ENCODE measurements around the gene NELFB. TPM values are rescaled to one million over a fixed set of nuclear protein-coding genes. Genes with fewer than 3 reads are reported as not detected.

Gene NELFB
- total and polyA plus RNA-seq, 9 of the 15 experiments (the other 6 are each of a cell fraction or from before 2014, with no cell fraction given): 0.24 to 84.0 (median 29.7) TPM

DNA sequence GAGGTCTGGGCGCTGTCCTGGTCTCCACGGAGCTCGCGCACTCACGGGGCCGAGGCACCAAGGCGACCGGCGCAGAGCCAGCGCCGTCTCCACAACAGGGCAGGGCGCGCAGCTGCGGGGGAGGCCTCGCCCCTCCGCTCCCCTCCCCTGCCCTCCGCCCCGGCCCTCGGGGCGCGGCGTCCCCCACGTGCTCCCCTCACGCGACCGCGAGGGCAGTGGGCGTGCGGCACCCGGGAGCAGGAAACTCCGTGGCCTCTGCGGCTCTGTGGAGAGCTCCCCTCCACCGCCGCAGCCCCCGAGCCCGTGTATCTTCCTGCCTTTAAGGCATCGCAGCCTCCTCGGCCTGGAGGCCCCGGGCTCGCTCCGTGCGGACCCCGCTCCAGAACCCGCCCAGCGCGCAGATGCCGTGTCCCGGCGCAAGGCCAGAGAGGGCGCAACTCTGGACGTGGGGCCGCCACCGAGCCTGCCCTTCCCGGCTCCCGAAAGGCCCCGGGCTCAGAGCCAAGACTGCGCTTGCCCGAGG is 14.7 kb upstream of the NELFB start (continued):
- TF ChIP-seq, protein P1, sequence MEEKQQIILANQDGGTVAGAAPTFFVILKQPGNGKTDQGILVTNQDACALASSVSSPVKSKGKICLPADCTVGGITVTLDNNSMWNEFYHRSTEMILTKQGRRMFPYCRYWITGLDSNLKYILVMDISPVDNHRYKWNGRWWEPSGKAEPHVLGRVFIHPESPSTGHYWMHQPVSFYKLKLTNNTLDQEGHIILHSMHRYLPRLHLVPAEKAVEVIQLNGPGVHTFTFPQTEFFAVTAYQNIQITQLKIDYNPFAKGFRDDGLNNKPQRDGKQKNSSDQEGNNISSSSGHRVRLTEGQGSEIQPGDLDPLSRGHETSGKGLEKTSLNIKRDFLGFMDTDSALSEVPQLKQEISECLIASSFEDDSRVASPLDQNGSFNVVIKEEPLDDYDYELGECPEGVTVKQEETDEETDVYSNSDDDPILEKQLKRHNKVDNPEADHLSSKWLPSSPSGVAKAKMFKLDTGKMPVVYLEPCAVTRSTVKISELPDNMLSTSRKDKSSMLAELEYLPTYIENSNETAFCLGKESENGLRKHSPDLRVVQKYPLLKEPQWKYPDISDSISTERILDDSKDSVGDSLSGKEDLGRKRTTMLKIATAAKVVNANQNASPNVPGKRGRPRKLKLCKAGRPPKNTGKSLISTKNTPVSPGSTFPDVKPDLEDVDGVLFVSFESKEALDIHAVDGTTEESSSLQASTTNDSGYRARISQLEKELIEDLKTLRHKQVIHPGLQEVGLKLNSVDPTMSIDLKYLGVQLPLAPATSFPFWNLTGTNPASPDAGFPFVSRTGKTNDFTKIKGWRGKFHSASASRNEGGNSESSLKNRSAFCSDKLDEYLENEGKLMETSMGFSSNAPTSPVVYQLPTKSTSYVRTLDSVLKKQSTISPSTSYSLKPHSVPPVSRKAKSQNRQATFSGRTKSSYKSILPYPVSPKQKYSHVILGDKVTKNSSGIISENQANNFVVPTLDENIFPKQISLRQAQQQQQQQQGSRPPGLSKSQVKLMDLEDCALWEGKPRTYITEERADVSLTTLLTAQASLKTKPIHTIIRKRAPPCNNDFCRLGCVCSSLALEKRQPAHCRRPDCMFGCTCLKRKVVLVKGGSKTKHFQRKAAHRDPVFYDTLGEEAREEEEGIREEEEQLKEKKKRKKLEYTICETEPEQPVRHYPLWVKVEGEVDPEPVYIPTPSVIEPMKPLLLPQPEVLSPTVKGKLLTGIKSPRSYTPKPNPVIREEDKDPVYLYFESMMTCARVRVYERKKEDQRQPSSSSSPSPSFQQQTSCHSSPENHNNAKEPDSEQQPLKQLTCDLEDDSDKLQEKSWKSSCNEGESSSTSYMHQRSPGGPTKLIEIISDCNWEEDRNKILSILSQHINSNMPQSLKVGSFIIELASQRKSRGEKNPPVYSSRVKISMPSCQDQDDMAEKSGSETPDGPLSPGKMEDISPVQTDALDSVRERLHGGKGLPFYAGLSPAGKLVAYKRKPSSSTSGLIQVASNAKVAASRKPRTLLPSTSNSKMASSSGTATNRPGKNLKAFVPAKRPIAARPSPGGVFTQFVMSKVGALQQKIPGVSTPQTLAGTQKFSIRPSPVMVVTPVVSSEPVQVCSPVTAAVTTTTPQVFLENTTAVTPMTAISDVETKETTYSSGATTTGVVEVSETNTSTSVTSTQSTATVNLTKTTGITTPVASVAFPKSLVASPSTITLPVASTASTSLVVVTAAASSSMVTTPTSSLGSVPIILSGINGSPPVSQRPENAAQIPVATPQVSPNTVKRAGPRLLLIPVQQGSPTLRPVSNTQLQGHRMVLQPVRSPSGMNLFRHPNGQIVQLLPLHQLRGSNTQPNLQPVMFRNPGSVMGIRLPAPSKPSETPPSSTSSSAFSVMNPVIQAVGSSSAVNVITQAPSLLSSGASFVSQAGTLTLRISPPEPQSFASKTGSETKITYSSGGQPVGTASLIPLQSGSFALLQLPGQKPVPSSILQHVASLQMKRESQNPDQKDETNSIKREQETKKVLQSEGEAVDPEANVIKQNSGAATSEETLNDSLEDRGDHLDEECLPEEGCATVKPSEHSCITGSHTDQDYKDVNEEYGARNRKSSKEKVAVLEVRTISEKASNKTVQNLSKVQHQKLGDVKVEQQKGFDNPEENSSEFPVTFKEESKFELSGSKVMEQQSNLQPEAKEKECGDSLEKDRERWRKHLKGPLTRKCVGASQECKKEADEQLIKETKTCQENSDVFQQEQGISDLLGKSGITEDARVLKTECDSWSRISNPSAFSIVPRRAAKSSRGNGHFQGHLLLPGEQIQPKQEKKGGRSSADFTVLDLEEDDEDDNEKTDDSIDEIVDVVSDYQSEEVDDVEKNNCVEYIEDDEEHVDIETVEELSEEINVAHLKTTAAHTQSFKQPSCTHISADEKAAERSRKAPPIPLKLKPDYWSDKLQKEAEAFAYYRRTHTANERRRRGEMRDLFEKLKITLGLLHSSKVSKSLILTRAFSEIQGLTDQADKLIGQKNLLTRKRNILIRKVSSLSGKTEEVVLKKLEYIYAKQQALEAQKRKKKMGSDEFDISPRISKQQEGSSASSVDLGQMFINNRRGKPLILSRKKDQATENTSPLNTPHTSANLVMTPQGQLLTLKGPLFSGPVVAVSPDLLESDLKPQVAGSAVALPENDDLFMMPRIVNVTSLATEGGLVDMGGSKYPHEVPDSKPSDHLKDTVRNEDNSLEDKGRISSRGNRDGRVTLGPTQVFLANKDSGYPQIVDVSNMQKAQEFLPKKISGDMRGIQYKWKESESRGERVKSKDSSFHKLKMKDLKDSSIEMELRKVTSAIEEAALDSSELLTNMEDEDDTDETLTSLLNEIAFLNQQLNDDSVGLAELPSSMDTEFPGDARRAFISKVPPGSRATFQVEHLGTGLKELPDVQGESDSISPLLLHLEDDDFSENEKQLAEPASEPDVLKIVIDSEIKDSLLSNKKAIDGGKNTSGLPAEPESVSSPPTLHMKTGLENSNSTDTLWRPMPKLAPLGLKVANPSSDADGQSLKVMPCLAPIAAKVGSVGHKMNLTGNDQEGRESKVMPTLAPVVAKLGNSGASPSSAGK (IDR thresholded peaks at IDR 0.05): no peak
- TF ChIP-seq, protein P2, sequence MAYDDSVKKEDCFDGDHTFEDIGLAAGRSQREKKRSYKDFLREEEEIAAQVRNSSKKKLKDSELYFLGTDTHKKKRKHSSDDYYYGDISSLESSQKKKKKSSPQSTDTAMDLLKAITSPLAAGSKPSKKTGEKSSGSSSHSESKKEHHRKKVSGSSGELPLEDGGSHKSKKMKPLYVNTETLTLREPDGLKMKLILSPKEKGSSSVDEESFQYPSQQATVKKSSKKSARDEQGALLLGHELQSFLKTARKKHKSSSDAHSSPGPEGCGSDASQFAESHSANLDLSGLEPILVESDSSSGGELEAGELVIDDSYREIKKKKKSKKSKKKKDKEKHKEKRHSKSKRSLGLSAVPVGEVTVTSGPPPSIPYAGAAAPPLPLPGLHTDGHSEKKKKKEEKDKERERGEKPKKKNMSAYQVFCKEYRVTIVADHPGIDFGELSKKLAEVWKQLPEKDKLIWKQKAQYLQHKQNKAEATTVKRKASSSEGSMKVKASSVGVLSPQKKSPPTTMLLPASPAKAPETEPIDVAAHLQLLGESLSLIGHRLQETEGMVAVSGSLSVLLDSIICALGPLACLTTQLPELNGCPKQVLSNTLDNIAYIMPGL (CRISPR knock-in tag; IDR thresholded peaks at IDR 0.05): peak; percentile 76; the same call in 1 of the 2 replicates
- TF ChIP-seq KLF13 (tag; IDR thresholded peaks at IDR 0.05; ENCODE audit: borderline replicate concordance, low read depth) (peak; percentile 77; the same call in 1 of the 2 replicates), RB1 (IDR thresholded peaks at IDR 0.05; ENCODE audit: low read depth) (peak; percentile 81; the same call in 1 of the 2 replicates), RBM15 (IDR thresholded peaks at IDR 0.05; ENCODE audit: insufficient read depth, low read length) (no peak), NFXL1 (CRISPR knock-in tag; IDR thresholded peaks at IDR 0.05) (no peak), ZNF212 (CRISPR knock-in tag; IDR thresholded peaks at IDR 0.05) (peak; percentile 77; the same call in 1 of the 2 replicates), HNRNPL (IDR thresholded peaks at IDR 0.05; ENCODE audit: low read depth, low read length) (peak; percentile 77; the same call in 1 of the 2 replicates), CREB1 (IDR thresholded peaks at IDR 0.05) (peak; percentile 40; the same call in 1 of the 2 replicates), CREB1 (CRISPR knock-in tag; IDR thresholded peaks at IDR 0.05) (peak; percentile 65)
- TF ChIP-seq, protein P3, sequence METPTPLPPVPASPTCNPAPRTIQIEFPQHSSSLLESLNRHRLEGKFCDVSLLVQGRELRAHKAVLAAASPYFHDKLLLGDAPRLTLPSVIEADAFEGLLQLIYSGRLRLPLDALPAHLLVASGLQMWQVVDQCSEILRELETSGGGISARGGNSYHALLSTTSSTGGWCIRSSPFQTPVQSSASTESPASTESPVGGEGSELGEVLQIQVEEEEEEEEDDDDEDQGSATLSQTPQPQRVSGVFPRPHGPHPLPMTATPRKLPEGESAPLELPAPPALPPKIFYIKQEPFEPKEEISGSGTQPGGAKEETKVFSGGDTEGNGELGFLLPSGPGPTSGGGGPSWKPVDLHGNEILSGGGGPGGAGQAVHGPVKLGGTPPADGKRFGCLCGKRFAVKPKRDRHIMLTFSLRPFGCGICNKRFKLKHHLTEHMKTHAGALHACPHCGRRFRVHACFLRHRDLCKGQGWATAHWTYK (CRISPR knock-in tag; IDR thresholded peaks at IDR 0.05): peak; percentile 93
